Measurements from ENCODE around the gene EXD1.

DNA sequence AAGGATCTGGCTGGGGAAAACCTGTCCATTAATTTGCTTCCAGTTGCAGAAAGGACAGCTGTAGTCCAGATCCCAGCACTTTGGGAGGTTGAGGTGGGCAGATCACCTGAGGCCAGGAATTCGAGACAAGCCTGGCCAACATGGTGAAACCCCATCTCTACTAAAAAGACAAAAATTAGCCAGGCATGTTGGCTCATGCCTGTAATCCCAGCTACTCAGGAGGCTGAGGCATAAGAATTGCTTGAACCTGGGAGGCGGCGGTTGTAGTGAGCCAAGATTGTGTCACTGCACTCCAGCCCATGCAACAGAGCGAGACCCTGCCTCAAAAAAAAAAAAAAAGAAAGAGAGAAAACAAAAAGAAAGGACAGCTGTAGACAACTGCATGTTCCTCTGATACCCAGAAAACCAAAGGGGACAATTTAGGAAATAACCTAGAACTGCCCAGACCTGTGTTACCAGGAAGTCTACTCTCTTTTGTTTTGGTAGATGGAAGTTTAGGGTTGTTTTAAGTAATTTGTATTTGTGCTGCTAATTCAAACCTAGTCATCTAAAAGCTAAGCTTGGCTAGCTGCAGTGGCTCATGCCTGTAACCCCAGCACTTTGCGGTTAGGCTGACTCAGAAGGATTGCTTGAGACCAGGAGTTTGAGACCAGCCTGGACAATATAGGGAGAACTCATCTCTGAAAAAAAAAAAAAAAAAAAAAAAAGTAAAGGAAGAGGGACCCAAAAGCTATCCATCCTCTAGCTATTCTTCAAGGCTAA is 22.7 kb downstream of the EXD1 start:
- TF ChIP-seq POLR2AphosphoS5 (IDR thresholded peaks at IDR 0.05) (no peak), EP300 (IDR thresholded peaks at IDR 0.05) (no peak), POLR2A (IDR thresholded peaks at IDR 0.05) (no peak)
- TF ChIP-seq, protein P1, sequence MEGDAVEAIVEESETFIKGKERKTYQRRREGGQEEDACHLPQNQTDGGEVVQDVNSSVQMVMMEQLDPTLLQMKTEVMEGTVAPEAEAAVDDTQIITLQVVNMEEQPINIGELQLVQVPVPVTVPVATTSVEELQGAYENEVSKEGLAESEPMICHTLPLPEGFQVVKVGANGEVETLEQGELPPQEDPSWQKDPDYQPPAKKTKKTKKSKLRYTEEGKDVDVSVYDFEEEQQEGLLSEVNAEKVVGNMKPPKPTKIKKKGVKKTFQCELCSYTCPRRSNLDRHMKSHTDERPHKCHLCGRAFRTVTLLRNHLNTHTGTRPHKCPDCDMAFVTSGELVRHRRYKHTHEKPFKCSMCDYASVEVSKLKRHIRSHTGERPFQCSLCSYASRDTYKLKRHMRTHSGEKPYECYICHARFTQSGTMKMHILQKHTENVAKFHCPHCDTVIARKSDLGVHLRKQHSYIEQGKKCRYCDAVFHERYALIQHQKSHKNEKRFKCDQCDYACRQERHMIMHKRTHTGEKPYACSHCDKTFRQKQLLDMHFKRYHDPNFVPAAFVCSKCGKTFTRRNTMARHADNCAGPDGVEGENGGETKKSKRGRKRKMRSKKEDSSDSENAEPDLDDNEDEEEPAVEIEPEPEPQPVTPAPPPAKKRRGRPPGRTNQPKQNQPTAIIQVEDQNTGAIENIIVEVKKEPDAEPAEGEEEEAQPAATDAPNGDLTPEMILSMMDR (IDR thresholded peaks at IDR 0.05), result no peak
